Natural killer cell treated with Interleukin-12 subunit alpha and Interleukin-12 subunit beta and Interleukin-15 and Interleukin-18, amount 100 ng/mL, for 72 hours (primary cell): ENCODE measurements around the gene TPO. TPM values are rescaled to one million over a fixed set of nuclear protein-coding genes. Genes with fewer than 3 reads are reported as not detected.
"Not testable (repeated sequence)": the region's sequence is repeated elsewhere in the genome, so short reads cannot be mapped to it uniquely, and the experiment has no call there.

Experiments
- ATAC-seq, 2 donors: fragments of 150-1000 bp; cut with Tn5 transposase in 1 of 2; sonication (Bioruptor Pico), chemical (Tn5 transposase) in 1 of 2; 2 replicates each; pipeline ENCODE4 v1.10.0; 2021
- DNase-seq: peaks from one replicate; pipeline ENCODE4 v3.0.0; 2022; ENCODE audit warnings: low spot score
- H3K27ac Mint-ChIP-seq, 2 donors: 1 replicate in 1 of 2; 2 replicates in 1 of 2; pipeline ENCODE4 v1.8.0; 2022; ENCODE audit warnings: mixed read lengths in 2 of 2, mild to moderate bottlenecking in 1 of 2, moderate library complexity in 1 of 2
- H3K27me3 Mint-ChIP-seq, 2 donors: 1 replicate in 1 of 2; 2 replicates in 1 of 2; pipeline ENCODE4 v1.8.0; 2022; ENCODE audit warnings: mixed read lengths in 2 of 2
- H3K36me3 Mint-ChIP-seq: one replicate; pipeline ENCODE4 v1.8.0; 2022; ENCODE audit warnings: mixed read lengths
- H3K4me1 Mint-ChIP-seq, 2 donors: 1 replicate in 1 of 2; 2 replicates in 1 of 2; pipeline ENCODE4 v1.8.0; 2022; ENCODE audit warnings: low read depth in 2 of 2, mixed read lengths in 2 of 2, mild to moderate bottlenecking in 1 of 2
- H3K4me3 Mint-ChIP-seq: one replicate; pipeline ENCODE4 v1.8.0; 2022; ENCODE audit warnings: mixed read lengths
- H3K9me3 Mint-ChIP-seq: 2 replicates; pipeline ENCODE4 v1.8.0; 2022; ENCODE audit warnings: mixed read lengths
- total RNA-seq, 2 donors: library from RNA; stranded (reverse); gene quantifications; one replicate each; pipeline ENCODE4 v1.2.3, GENCODE V29; 2022

TPO gene
- total RNA-seq, 2 donors from 2014 or later, result not detected

DNA sequence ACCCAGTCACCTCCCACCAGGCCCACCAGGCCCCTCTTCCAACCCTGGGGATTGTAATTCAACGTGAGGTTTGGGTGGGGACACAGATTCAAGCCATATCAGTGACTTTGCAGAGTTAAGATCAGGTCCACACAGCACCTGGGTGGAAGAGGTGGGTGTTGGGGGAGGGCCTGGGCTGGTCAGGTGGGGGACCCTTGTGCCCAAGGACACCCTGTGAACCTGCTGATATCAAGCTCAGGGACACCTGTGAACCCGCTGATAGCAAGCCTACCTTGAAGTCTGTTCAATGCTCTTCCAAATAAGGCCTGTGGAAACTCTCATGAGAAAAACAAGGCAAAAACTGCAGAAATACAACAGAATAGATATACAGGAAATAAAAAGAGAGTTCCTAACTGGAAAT lies 19.9 kb upstream of the TPO start:
- H3K27ac Mint-ChIP-seq, result no peak overlapping the region
- peaks cover 4% of the 10 kb centered on the region for H3K9me3 Mint-ChIP-seq
- H3K36me3 Mint-ChIP-seq, result no peaks in the 10 kb centered on the region
- ATAC-seq, result no peak
- peaks cover 9 to 11% of the 10 kb centered on the region in 2 donors for H3K27me3 Mint-ChIP-seq
- no peaks in the 10 kb centered on the region for H3K4me1 Mint-ChIP-seq
- no peak overlapping the region for H3K4me3 Mint-ChIP-seq
- DNase-seq, result no peak

DNA sequence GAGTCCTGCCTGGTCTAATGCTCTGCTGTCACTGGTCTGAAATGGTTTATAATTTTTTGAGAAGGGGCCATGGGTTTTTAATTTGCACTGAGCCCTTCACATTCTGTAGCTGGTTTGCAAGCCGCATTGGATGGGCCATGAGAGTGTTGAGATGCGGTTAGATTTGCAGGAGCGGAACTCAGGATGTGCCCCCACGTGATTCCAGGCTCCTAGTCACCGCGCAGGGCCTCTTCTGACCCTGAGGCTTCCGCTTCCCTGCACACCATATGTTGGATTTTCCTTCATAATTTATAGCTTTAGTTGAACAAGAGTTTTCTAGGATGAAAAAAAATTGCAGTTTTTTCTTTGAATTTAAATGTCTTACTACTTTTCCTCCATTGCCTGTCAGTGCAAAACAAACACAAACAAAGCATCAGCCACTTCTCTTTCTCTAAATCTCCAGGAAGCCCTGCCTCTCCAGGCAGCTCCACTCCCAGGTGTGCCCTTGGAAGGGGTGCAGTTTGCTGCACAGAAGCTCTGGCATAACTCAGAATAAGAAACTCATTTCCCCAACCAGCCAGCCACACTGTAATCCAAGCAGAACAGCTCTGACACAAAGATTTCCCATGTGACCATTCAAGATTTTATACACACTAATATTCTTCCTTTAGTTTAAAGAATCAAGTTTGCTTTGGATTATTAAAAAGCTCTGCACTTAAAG lies 18.4 kb upstream of the TPO start:
- Mint-ChIP-seq H3K4me3 (no peak overlapping the region), H3K27me3 (peaks cover 7 to 11% of the 10 kb centered on the region in 2 donors), H3K36me3 (no peaks in the 10 kb centered on the region), H3K4me1 (no peaks in the 10 kb centered on the region), H3K9me3 (peaks cover 4% of the 10 kb centered on the region), H3K27ac (no peak overlapping the region)
- ATAC-seq, result no peak
- no peak for DNase-seq

DNA sequence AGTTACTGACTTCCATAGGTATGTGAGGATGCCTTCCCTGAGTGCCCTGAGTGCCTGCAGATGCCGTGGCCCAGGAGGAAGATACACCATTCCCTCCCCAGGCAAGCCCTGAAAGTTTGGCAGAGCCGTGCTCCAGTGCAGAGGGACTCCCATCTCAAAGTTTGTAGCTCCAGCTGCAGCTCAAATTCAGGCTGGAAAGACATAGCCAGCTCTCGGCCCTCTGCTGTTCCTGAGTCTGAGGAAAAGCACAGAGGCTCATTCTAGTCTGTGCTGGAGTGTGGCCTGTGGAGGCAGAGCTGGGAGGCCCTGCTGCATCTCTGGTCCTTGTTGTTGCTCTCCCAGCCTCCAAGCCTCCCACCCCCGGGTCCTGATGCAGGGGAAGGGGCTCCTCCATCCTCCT lies 15.9 kb upstream of the TPO start:
- DNase-seq (no peak), ATAC-seq (no peak)
- Mint-ChIP-seq H3K36me3 (no peaks in the 10 kb centered on the region), H3K27ac (no peak overlapping the region), H3K4me3 (no peak overlapping the region), H3K9me3 (peaks cover 4% of the 10 kb centered on the region), H3K27me3 (peaks cover 5 to 8% of the 10 kb centered on the region in 2 donors), H3K4me1 (no peaks in the 10 kb centered on the region)

DNA sequence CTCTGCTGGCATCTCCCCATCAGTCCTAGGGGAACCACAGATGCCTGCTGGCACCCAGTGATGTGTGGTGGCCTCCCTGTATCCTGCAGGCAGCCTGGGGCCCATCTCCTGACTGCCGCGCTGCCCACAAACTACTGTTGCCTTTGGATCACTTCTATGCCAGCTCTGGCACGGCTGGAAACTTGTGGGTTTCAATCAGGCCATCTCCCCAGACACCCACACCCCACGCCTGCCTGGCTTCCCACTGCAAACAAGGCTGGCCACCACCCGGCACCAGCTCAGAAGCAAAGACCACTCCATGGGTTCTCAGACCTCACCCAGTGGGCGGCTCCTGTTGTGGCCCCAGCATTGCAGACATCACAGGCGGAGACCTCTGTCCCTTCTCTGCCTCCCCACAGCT lies 15.1 kb upstream of the TPO start:
- no peak overlapping the region for H3K4me3 Mint-ChIP-seq
- peak in 1 of 2 donors; percentile 5 for ATAC-seq
- H3K36me3 Mint-ChIP-seq, result no peaks in the 10 kb centered on the region
- no peak for DNase-seq
- peaks cover 0 to under 1% of the 10 kb centered on the region in 2 donors for H3K27me3 Mint-ChIP-seq
- H3K4me1 Mint-ChIP-seq, result no peaks in the 10 kb centered on the region
- no peaks in the 10 kb centered on the region for H3K9me3 Mint-ChIP-seq
- H3K27ac Mint-ChIP-seq, result no peak overlapping the region

DNA sequence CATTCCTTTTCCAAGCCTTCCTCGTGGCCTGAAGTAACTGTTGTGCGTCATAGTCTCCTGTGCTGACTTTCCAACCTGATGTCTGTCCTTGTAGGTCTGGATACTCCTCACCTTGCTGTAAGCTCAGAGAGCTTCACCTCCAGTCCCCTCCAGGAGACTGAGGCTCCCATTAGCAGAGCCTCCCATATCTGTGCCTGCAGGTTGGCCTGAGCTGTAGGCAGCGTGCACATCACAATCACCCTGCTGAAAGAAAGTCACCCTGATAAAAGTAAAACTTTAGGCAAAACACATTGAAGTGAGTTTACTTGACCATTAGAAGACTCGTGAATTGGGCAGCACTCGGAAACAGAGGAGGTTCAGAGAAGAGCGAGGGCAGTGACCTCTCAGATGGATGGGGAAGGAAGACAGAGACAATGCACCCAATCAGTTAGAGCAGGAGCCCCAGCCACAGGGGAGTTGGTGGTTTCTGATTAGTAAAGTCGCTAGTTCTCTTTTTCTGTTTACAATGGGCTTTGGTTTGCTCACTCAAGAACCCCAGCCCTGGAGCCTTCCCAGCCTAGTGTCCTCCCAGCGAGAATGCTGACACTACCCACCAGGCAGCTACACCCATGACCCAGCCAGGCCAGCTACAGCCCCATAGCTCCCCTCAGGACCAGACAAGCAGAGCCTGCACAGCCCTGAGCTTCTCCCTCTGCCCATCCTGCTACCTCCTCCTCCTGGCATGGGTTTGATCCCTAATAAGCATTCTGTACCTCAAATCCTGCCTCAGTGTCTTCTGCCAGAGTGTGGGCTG lies 12.1 kb upstream of the TPO start:
- H3K36me3 Mint-ChIP-seq, result no peaks in the 10 kb centered on the region
- no peaks in the 10 kb centered on the region for H3K4me1 Mint-ChIP-seq

DNA sequence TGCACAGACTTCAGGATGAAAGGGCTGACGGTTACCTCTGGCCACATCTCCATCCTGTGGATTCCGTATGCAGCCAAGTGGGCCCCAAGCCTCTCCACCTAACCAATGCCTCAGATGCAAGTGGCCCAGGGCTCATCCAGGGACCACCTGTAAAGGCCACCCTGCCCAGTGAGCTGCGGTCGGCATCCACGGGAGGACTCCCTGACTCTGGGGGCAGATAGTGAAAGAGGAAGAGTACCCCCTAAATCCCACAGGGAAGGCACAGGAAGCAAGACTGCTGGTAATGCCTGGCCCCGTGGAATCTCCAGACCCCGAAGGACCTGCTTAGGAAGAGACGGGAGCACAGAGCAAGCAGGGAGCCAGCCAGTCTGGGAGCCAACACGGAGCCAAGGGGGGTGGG lies 11.2 kb upstream of the TPO start:
- H3K27ac Mint-ChIP-seq, result no peak overlapping the region
- no peak for DNase-seq
- no peaks in the 10 kb centered on the region for H3K36me3 Mint-ChIP-seq
- H3K9me3 Mint-ChIP-seq, result peaks cover 4% of the 10 kb centered on the region
- H3K4me3 Mint-ChIP-seq, result no peak overlapping the region
- H3K27me3 Mint-ChIP-seq, result peaks cover 11 to 13% of the 10 kb centered on the region in 2 donors
- no peaks in the 10 kb centered on the region for H3K4me1 Mint-ChIP-seq
- no peak for ATAC-seq

More for the DNA sequence above, 12.1 kb upstream of the TPO start:
- Mint-ChIP-seq H3K27ac (no peak overlapping the region), H3K4me3 (no peak overlapping the region), H3K9me3 (peaks cover 4% of the 10 kb centered on the region), H3K27me3 (peaks cover 7 to 11% of the 10 kb centered on the region in 2 donors)
- ATAC-seq, result no peak
- no peak for DNase-seq

DNA sequence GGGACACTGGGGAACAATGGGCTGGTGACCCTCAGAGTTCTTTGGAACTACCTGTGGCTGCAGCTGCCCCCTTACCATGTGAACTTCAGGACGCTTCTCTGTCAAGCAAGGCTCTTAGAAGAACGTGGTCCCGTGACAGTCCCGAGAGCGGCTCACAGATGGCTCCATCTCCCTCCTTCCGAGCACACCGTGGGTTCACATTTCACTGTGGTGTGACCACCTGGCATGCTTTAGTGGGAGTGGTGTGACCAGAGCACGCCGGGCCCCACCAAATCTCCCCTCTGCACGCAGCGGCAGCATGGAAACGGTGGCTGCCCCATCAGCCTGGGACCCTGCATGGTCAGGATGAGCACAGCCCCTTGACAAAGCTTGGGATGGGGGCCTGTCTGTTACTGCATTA lies 9.7 kb upstream of the TPO start:
- Mint-ChIP-seq H3K27ac (no peak overlapping the region), H3K4me3 (no peak overlapping the region), H3K36me3 (no peaks in the 10 kb centered on the region), H3K4me1 (no peaks in the 10 kb centered on the region), H3K27me3 (peaks cover 11 to 16% of the 10 kb centered on the region in 2 donors), H3K9me3 (peaks cover 4% of the 10 kb centered on the region)
- DNase-seq, result no peak
- ATAC-seq, result no peak

DNA sequence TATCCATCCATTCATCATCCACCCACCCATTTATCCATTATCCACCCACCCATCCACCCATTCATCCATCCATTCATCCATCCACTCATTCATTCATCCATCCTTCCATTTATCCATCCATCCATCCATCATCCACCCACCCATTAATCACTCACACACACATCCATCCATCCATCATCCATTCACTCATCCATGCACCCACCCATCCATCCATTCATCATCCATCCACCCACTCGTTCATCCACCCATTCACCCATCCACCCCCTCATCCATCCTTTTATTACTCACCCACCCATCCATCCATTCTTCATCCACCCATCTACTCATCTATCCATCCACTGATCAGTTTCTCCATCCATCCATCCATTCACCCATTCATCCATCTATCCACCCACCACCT lies 8.1 kb upstream of the TPO start:
- H3K9me3 Mint-ChIP-seq, result peaks cover 4% of the 10 kb centered on the region
- H3K36me3 Mint-ChIP-seq, result no peaks in the 10 kb centered on the region
- no peak for ATAC-seq
- H3K4me1 Mint-ChIP-seq, result no peaks in the 10 kb centered on the region
- peaks cover 11 to 16% of the 10 kb centered on the region in 2 donors for H3K27me3 Mint-ChIP-seq
- no peak overlapping the region for H3K27ac Mint-ChIP-seq
- DNase-seq, result no peak
- H3K4me3 Mint-ChIP-seq, result no peak overlapping the region

DNA sequence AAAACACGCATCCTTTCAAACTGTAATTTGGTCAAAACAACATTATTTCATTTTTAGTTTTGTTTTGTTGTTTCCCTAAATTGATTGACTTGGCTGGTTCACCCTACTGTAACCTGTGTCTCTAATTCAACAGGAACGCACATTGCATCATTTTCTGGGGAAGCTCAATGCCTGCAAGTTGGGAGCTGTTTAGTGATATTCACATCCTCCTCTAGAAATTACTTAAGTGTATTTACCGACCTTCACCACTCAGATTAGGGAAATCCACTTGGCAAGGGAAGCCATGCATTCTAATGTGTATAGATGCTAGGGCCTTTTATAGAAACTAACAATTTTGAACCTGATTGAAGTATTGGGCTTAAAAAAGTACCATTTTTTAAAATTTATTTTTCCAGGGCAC lies 7.3 kb upstream of the TPO start:
- Mint-ChIP-seq H3K4me1 (no peaks in the 10 kb centered on the region), H3K27me3 (peaks cover 11 to 16% of the 10 kb centered on the region in 2 donors), H3K9me3 (peaks cover 4% of the 10 kb centered on the region), H3K27ac (no peak overlapping the region), H3K36me3 (no peaks in the 10 kb centered on the region), H3K4me3 (no peak overlapping the region)
- no peak for ATAC-seq
- no peak for DNase-seq

DNA sequence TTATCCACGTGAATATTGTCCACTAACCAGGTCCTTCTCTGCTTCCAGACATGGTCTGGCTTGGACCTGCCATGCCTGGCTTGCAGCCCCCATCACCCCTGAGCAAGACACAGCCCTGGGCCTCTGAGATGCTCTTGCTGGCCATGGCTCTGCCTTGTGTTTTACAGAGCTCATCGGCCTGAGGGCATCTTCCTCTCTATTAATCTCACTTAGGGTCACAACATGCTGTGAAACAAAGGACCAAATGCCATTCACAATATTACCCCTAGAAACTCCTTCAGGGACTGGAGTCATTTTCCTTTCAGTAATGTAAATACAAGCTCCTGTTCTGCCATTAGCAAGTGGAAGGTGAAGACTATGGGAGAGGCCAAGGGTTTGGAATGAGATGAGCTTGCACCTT lies 6.8 kb upstream of the TPO start:
- no peak overlapping the region for H3K4me3 Mint-ChIP-seq
- ATAC-seq (no peak), DNase-seq (no peak)

DNA sequence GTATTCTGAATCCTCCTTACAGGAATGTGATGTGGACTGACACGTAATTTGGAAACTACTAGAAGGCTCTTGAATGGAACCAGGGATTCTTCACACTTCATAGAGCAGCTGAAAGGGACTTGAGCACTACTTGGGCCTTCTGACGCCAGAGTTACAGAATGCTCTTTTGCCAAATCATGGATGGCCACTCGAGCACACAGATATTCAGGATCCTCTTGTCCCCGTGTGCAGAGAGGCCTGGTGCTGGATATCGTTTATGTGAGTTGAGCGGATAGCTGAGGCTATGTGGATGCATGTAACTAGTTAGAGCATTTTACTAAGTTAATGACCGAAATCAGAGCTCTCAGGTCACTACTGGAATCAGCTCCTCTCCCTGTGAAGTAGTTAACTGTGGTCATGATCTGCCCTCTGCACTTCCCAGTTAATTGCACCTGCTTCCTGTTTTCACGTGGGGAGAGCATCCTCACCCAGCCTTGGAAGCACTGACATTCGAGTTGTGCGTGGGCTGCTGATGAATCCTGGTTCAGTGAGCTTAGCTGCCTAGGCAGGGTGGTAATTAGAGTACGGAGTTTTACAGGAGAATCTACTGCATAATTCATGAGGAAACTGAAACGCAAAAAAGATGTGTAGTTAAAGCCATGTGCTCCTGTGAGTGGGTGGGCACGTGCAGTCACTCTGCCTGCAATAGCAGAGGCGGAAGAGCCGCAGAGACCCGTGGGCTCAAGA lies 5.2 kb upstream of the TPO start:
- no peaks in the 10 kb centered on the region for H3K36me3 Mint-ChIP-seq
- H3K9me3 Mint-ChIP-seq, result peaks cover 4% of the 10 kb centered on the region
- H3K27me3 Mint-ChIP-seq, result peaks cover 11 to 19% of the 10 kb centered on the region in 2 donors
- no peak overlapping the region for H3K27ac Mint-ChIP-seq
- H3K4me3 Mint-ChIP-seq, result no peak overlapping the region
- ATAC-seq (no peak), DNase-seq (no peak)
- H3K4me1 Mint-ChIP-seq, result no peaks in the 10 kb centered on the region

More for the DNA sequence above, 6.8 kb upstream of the TPO start:
- Mint-ChIP-seq H3K27ac (no peak overlapping the region), H3K36me3 (no peaks in the 10 kb centered on the region), H3K9me3 (peaks cover 4% of the 10 kb centered on the region), H3K27me3 (peaks cover 11 to 16% of the 10 kb centered on the region in 2 donors), H3K4me1 (no peaks in the 10 kb centered on the region)

DNA sequence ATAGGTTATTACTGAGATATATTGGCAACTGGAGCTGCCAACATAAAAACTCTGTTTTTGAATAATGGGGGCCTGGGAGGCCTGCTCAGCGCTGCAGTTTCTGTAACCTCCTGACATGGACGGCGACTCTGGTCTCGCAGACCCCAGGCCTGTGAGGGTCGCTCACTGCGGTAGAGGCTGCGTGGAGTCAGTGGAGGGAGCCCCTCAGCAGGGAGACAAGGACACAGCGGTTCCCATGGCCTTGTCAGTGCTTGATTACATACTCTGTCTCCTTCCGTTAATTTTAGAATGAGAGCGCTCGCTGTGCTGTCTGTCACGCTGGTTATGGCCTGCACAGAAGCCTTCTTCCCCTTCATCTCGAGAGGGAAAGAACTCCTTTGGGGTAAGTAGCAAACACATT lies 858 bp downstream of the TPO start:
- ATAC-seq (no peak), DNase-seq (no peak)
- Mint-ChIP-seq H3K27ac (no peak overlapping the region), H3K4me1 (no peaks in the 10 kb centered on the region), H3K9me3 (no peaks in the 10 kb centered on the region), H3K4me3 (no peak overlapping the region), H3K27me3 (peaks cover 0 to 3% of the 10 kb centered on the region in 2 donors), H3K36me3 (no peaks in the 10 kb centered on the region)

DNA sequence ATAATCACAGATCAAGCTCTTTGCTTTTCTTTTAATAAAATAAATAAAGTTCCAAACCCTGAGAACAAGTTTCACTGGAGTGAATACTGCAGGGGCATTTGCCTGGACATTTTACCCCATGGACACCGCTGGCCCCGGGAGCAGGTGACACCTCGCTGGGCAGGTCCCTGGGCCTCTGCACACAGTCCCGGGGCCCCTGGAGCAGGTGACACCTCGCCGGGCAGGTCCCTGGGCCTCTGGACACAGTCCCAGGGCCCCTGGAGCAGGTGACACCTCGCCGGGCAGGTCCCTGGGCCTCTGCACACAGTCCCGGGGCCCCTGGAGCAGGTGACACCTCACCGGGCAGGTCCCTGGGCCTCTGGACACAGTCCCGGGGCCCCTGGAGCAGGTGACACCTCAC lies 1.6 kb downstream of the TPO start:
- not testable (repeated sequence) for DNase-seq, H3K9me3 Mint-ChIP-seq, H3K27ac Mint-ChIP-seq, H3K4me1 Mint-ChIP-seq, H3K36me3 Mint-ChIP-seq, H3K27me3 Mint-ChIP-seq, ATAC-seq, H3K4me3 Mint-ChIP-seq

DNA sequence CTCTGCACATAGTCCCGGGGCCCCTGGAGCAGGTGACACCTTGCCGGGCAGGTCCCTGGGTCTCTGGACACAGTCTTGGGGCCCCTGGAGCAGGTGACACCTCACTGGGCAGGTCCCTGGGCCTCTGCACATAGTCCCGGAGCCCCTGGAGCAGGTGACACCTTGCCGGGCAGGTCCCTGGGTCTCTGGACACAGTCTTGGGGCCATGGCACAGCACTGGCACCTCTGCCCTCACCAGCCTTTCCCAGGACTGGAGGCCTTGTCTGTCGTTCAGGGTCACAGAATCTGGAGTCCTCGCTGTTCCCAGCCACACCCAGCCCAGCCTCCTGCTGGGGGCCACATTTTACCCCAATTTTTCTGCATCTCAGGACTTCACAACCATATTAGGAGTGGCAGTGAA lies 2.2 kb downstream of the TPO start:
- H3K9me3 Mint-ChIP-seq, result no peaks in the 10 kb centered on the region
- no peaks in the 10 kb centered on the region for H3K36me3 Mint-ChIP-seq
- peaks cover 0 to 7% of the 10 kb centered on the region in 2 donors for H3K27me3 Mint-ChIP-seq
- ATAC-seq (no peak), DNase-seq (no peak)
- no peak overlapping the region for H3K4me3 Mint-ChIP-seq
- no peak overlapping the region for H3K27ac Mint-ChIP-seq
- no peaks in the 10 kb centered on the region for H3K4me1 Mint-ChIP-seq
